K562 (cell line): Measurements from ENCODE around the gene SEMA6C. TPM values are rescaled to one million over a fixed set of nuclear protein-coding genes. Genes with fewer than 3 reads are reported as not detected.

Source experiments
- ATAC-seq: fragments of 200-7000 bp; cut with Tn5 transposase; 3 replicates; pipeline ENCODE4 v1.9.1; 2020; ENCODE audit warnings: moderate library complexity
- BruUV-seq: library from RNA; stranded (reverse); fragments of 400-500 nt; replicated peaks from 2 replicates; lab custom pipeline; 2021; lab: Mats Ljungman, UMichigan
- CTCF ChIA-PET: fragments of 300-600 bp; formaldehyde crosslinking; extraction: SDS; loops from one replicate; lab custom pipeline; 2021; ENCODE audit warnings: low intra/inter-chr PET ratio; lab: Yijun Ruan, JAX
- POLR2A ChIA-PET: fragments of 300-600, 350-650 bp; sonication (Branson Sonifier 250); formaldehyde crosslinking; extraction: SDS; loops from one replicate; lab custom pipeline; 2021; ENCODE audit warnings: antibody characterized with exemption, inconsistent platforms; lab: Yijun Ruan, JAX
- DNase-seq, 4 experiments: peaks; one replicate each; pipeline versions ENCODE4 v3.0.0 to v3.0.0-alpha.2; 2011 to 2018; ENCODE audit warnings: low spot score in 3 of 4, mixed read lengths in 3 of 4; ENCODE audit errors: extremely low read depth in 1 of 4
- FAIRE-seq: peaks from 2 replicates; lab custom pipeline; 2011; peaks lifted over from hg19 to GRCh38; lab: Jason Lieb, UNC
- H2AFZ ChIP-seq: 2 replicates; pipeline ENCODE4 v1.6.0; 2011; ENCODE audit warnings: low read depth, low read length, control low read depth, inconsistent platforms
- H3K27ac ChIP-seq: fragments of 200-600 bp; 3 replicates; pipeline ENCODE4 v1.8.0; 2011; ENCODE audit warnings: low read depth, mild to moderate bottlenecking, control low read depth, inconsistent platforms, low read length, moderate library complexity, mixed read lengths; ENCODE audit errors: extremely low read depth
- H3K27me3 ChIP-seq, 2 experiments: fragments of 300-600 bp in 1 of 2; 2 replicates in 1 of 2; 3 replicates in 1 of 2; pipeline versions ENCODE4 v1.6.0 to v1.8.0; 2011; ENCODE audit warnings: inconsistent platforms in 2 of 2, low read length in 2 of 2, mild to moderate bottlenecking in 1 of 2, mixed read lengths in 1 of 2, moderate library complexity in 1 of 2; ENCODE audit not compliant: control insufficient read depth in 2 of 2, insufficient read depth in 2 of 2
- H3K36me3 ChIP-seq: fragments of 300-600 bp; 3 replicates; pipeline ENCODE4 v1.8.0; 2011; ENCODE audit warnings: mild to moderate bottlenecking, low read length, inconsistent platforms; ENCODE audit not compliant: control insufficient read depth, insufficient read depth
- H3K4me1 ChIP-seq, 2 experiments: fragments of 200-600 bp in 1 of 2; replicated peaks in 1 of 2; 2 replicates in 1 of 2; 3 replicates in 1 of 2; pipeline versions ENCODE4 v1.5.1 to v1.8.0; 2011; ENCODE audit warnings: inconsistent platforms in 2 of 2, low read length in 2 of 2, mild to moderate bottlenecking in 1 of 2, mixed read lengths in 1 of 2, moderate library complexity in 1 of 2; ENCODE audit not compliant: control insufficient read depth in 2 of 2, insufficient read depth in 2 of 2
- H3K4me2 ChIP-seq: 2 replicates; pipeline ENCODE4 v1.6.1; 2011; ENCODE audit warnings: low read length, control low read depth, inconsistent platforms, mixed read lengths; ENCODE audit not compliant: insufficient read depth
- H3K4me3 ChIP-seq: fragments of 200-600 bp; sonication (generic), shearing (Covaris generic); 2 replicates; pipeline ENCODE4 v1.5.1; 2016; ENCODE audit warnings: control low read depth, inconsistent platforms
- H3K79me2 ChIP-seq: fragments of 200-600 bp; 3 replicates; pipeline ENCODE4 v1.8.0; 2011; ENCODE audit warnings: low read length, inconsistent platforms; ENCODE audit not compliant: control insufficient read depth, insufficient read depth
- H3K9ac ChIP-seq, 2 experiments: 2 replicates each; pipeline versions ENCODE4 v1.6.0 to v1.6.1; 2011; ENCODE audit warnings: low read depth in 2 of 2, low read length in 2 of 2, control low read depth in 1 of 2, inconsistent platforms in 1 of 2, mild to moderate bottlenecking in 1 of 2, mixed read lengths in 1 of 2; ENCODE audit not compliant: insufficient read depth in 1 of 2
- H3K9me1 ChIP-seq: one replicate; pipeline ENCODE4 v1.6.0; 2011; ENCODE audit warnings: inconsistent platforms, mild to moderate bottlenecking, low read length, moderate library complexity; ENCODE audit not compliant: control insufficient read depth, insufficient read depth
- H3K9me3 ChIP-seq: replicated peaks from 2 replicates; pipeline ENCODE4 v1.5.1; 2011; ENCODE audit warnings: low read depth, low read length, inconsistent platforms; ENCODE audit not compliant: control insufficient read depth, insufficient read depth
- H4K20me1 ChIP-seq: replicated peaks from 2 replicates; pipeline ENCODE4 v1.6.1; 2011; ENCODE audit warnings: low read length, inconsistent platforms, mixed read lengths; ENCODE audit not compliant: control insufficient read depth, insufficient read depth
- BRD9 ChIP-seq: fragments of 450-650 bp; IDR thresholded peaks from 2 replicates; pipeline ENCODE4 v1.6.1; 2018; ENCODE audit warnings: low read depth; ENCODE audit not compliant: partially characterized antibody
- RFX7 ChIP-seq: fragments of 250-450 bp; sonication (Bioruptor Pico); IDR thresholded peaks from 2 replicates; pipeline ENCODE4 v1.5.1; 2021; ENCODE audit warnings: mild to moderate bottlenecking
- SRF ChIP-seq, 2 experiments: fragments of 250-450, 450-650 bp in 1 of 2; sonication (Bioruptor Pico) in 1 of 2; sonication (generic) in 1 of 2; formaldehyde crosslinking; IDR thresholded peaks; 2 replicates each; pipeline versions ENCODE4 v1.5.0 to v1.5.1; 2020 to 2022; ENCODE audit warnings: mild to moderate bottlenecking in 1 of 2, missing genetic modification reagents in 1 of 2
- ZKSCAN8 ChIP-seq: fragments of 200-800 bp; sonication (Bioruptor generic); IDR thresholded peaks from 2 replicates; pipeline ENCODE4 v1.6.1; 2016; ENCODE audit warnings: missing genetic modification characterization, missing compliant biosample characterization
- WGBS: fragments of 100-300 bp; shearing (Covaris generic); methylation state at CpG from one replicate; pipeline ENCODE4 v1.1.6; 2016; ENCODE audit warnings: low coverage, mixed read lengths; ENCODE audit not compliant: insufficient coverage; ENCODE audit errors: missing lambda C conversion rate; 5-methylcytosine and 5-hydroxymethylcytosine counted together
- in situ Hi-C: fragments of 300-500 bp; cut with MboI; formaldehyde crosslinking; loops from 4 replicates; pipeline ENCODE4 v1.15.0; 2018; ENCODE audit warnings: inconsistent platforms, mixed read lengths
- intact Hi-C: fragments of 100-400 bp; cut with micrococcal nuclease; formaldehyde crosslinking; loops from 2 replicates; pipeline ENCODE4 v1.14.2; 2022
- polyA plus RNA-seq, 8 experiments: library from polyadenylated mRNA; depleted of rRNA in 4 of 8; stranded (reverse) in 5 of 8; unstranded in 3 of 8; fragments of >200 nt; fragmentation: Nextera tagmentation in 2 of 8; fragmentation: Illumina TruSeq in 1 of 8; extraction: Ambion mirVana in 2 of 8; extraction: Trizol in 1 of 8; gene quantifications; 2 replicates each; pipeline versions ENCODE4 v1.2.1 to v1.2.3, GENCODE V29; 2011 to 2014; ENCODE audit warnings: inconsistent platforms in 1 of 8, missing spikeins in 1 of 8
- total RNA-seq, 7 experiments: library from RNA; depleted of rRNA in 6 of 7; stranded (reverse); fragments of >200 nt in 6 of 7; fragmentation: Illumina TruSeq in 2 of 7; extraction: Trizol in 2 of 7; gene quantifications; 2 replicates each; pipeline versions ENCODE4 v1.2.1 to v1.2.3, GENCODE V29; 2011 to 2021; ENCODE audit warnings: low replicate concordance in 1 of 7
- TF ChIP-seq, protein P1 (sequence below): IDR thresholded peaks from 2 replicates; pipeline ENCODE4 v1.6.1; 2016; ENCODE audit warnings: missing genetic modification characterization, missing compliant biosample characterization

Gene SEMA6C
- total and polyA plus RNA-seq, 9 of the 15 experiments (the other 6 are each of a cell fraction or from before 2014, with no cell fraction given) = 0.03 to 4.6 (median 0.95) TPM

DNA sequence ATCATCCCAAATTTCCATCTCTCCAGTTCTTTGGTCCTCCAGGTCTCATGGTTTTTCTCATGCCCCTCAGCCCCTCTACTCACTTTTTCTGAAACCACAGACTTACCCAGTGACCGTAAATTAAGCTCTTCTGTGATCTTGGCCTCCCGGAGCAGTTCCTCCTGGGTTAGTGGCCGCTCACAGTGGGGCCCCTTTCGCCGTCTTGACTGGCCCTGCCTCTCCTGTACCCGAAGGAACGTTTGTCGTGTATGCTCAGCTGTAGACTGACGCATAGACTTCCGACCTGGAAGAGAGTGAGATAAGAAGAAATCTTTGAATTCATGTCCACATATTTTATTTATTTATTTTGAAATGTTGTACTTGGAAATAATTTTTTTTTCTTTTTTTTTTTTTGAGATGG is 37.8 kb upstream of the SEMA6C start:
- no TSS peak for BruUV-seq
- Histone ChIP-seq H3K9ac (no peak overlapping the region), H3K27ac (no peak overlapping the region), H3K4me3 (no peak overlapping the region), H3K9me1 (no peaks in the 10 kb centered on the region), H3K4me2 (no peak overlapping the region), H2AFZ (no peak overlapping the region), H3K9me3 (no peaks in the 10 kb centered on the region), H3K79me2 (peaks cover 27% of the 10 kb centered on the region), H4K20me1 (no peaks in the 10 kb centered on the region), H3K27me3 (no peaks in the 10 kb centered on the region), H3K36me3 (peaks cover 54% of the 10 kb centered on the region), H3K4me1 (peaks cover 4 to 5% of the 10 kb centered on the region in 2 experiments; a peak in 2 of 5 replicates)
- ATAC-seq (no peak), DNase-seq (no peak), FAIRE-seq (no peak)
- TF ChIP-seq BRD9 = no peak
- TF ChIP-seq, protein P1, sequence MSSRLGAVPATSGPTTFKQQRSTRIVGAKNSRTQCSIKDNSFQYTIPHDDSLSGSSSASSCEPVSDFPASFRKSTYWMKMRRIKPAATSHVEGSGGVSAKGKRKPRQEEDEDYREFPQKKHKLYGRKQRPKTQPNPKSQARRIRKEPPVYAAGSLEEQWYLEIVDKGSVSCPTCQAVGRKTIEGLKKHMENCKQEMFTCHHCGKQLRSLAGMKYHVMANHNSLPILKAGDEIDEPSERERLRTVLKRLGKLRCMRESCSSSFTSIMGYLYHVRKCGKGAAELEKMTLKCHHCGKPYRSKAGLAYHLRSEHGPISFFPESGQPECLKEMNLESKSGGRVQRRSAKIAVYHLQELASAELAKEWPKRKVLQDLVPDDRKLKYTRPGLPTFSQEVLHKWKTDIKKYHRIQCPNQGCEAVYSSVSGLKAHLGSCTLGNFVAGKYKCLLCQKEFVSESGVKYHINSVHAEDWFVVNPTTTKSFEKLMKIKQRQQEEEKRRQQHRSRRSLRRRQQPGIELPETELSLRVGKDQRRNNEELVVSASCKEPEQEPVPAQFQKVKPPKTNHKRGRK (tag) = no peak
- TF ChIP-seq SRF (CRISPR knock-in tag; IDR thresholded peaks at IDR 0.05) = no peak
- no peak for TF ChIP-seq RFX7
- no peak for TF ChIP-seq ZKSCAN8 (CRISPR knock-in tag)
- intact Hi-C loops = no loop called here
- ChIA-PET CTCF (no interaction called here), POLR2A (no interaction called here)
- in situ Hi-C loops = no loop called here
- WGBS = 98% methylated on average over 10 of the region's 10 CpGs
